Measurements from ENCODE around the gene KCNQ5. TPM values are rescaled to one million over a fixed set of nuclear protein-coding genes. Genes with fewer than 3 reads are reported as not detected.

Gene KCNQ5
- total RNA-seq, 1 experiment from 2014 or later, result not detected

DNA sequence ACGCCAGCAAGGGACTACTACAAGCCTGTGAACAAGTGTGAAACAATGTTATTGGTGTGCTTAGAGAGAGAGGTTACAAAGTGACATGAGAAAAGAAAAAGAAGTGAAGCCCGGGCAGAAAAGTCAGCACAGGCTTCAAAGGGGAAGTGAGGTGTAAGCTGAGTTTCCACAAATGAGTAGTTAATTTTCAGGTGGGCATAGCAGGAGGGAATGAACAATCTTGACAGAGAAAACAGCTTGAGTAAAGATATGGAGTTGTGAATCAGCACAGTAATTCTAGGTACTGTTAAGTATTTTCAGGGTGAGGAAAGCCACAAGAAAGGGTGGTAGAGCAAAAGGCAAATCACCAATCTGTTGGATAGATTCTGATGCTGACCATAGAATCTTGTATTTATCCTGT lies 4.3 kb downstream of the KCNQ5 start:
- no peaks in the 10 kb centered on the region for H3K9me3 ChIP-seq (ENCODE audit: control insufficient read depth in 1 of 2, insufficient read depth in 1 of 2, low read depth in 1 of 2, low read length in 2 of 2)
- H3K36me3 ChIP-seq (ENCODE audit: control insufficient read depth in 1 of 2, insufficient read depth in 2 of 2, low read length in 2 of 2), result no peaks in the 10 kb centered on the region
- H3K27me3 ChIP-seq (ENCODE audit: insufficient read depth, low read length), result peaks cover 14% of the 10 kb centered on the region; the same call in 1 of the 2 replicates
- no peak overlapping the region for H3K27ac ChIP-seq (ENCODE audit: low read depth, low read length)
- no peak overlapping the region for H3K4me3 ChIP-seq (replicated peaks in 1 of 2; ENCODE audit: low read depth in 1 of 2, low read length in 2 of 2)
- ATAC-seq (no peak), DNase-seq (ENCODE audit: low read depth, low spot score) (no peak)
- CTCF ChIA-PET, result no interaction called here
- intact Hi-C loops (cut with micrococcal nuclease), result no loop called here
- no peaks in the 10 kb centered on the region for H3K9me2 ChIP-seq (ENCODE audit: insufficient read depth)
- no peak overlapping the region for H3K4me2 ChIP-seq (ENCODE audit: low read length)
- no TSS peak for BruUV-seq (replicated peaks)
- TF ChIP-seq JUND (IDR thresholded peaks at IDR 0.05), result no peak
- H3K79me2 ChIP-seq (ENCODE audit: insufficient read depth, low read length), result no peaks in the 10 kb centered on the region
- H3K9ac ChIP-seq (ENCODE audit: low read length), result no peak overlapping the region
- no peak overlapping the region for H2AFZ ChIP-seq (ENCODE audit: low read depth, low read length, poor library complexity, severe bottlenecking)
- POLR2A ChIA-PET, result no interaction called here
- no peaks in the 10 kb centered on the region for H4K20me1 ChIP-seq (ENCODE audit: insufficient read depth)
- H3K4me1 ChIP-seq (ENCODE audit: control insufficient read depth in 1 of 2, insufficient read depth in 2 of 2, low read length in 2 of 2), result no peaks in the 10 kb centered on the region
- RAD21 ChIA-PET (ENCODE audit: low non-redundant PET in 1 of 2, low total read pairs in 2 of 2, uncharacterized antibody in 2 of 2, unreplicated experiment in 2 of 2), result no interaction called here

DNA sequence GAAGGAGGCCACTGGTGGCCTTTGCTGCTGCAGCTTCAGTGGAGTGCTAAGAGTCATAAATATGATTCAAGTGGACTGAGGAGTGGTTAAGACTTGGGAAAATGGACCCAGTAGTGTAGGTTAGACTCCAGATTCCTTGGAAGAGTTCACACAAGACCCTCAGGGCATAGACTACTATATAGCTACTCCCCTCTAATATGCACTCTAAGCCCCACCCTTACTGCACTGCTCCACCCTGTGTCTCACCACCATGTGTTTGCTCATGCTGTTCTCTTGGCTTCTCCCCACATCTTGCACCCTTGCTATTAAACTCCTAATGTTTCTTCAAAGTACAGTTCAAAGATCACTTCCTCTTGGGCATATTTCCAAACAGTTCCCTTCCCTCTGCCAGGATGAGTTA lies 5.7 kb downstream of the KCNQ5 start:
- Histone ChIP-seq H3K4me3 (replicated peaks in 1 of 2; ENCODE audit: low read depth in 1 of 2, low read length in 2 of 2) (no peak overlapping the region), H3K79me2 (ENCODE audit: insufficient read depth, low read length) (no peaks in the 10 kb centered on the region), H3K27me3 (ENCODE audit: insufficient read depth, low read length) (peaks cover 14% of the 10 kb centered on the region; the same call in 1 of the 2 replicates), H2AFZ (ENCODE audit: low read depth, low read length, poor library complexity, severe bottlenecking) (no peak overlapping the region), H3K4me1 (ENCODE audit: control insufficient read depth in 1 of 2, insufficient read depth in 2 of 2, low read length in 2 of 2) (no peaks in the 10 kb centered on the region), H3K4me2 (ENCODE audit: low read length) (no peak overlapping the region), H3K27ac (ENCODE audit: low read depth, low read length) (no peak overlapping the region), H3K9ac (ENCODE audit: low read length) (no peak overlapping the region), H3K9me3 (ENCODE audit: control insufficient read depth in 1 of 2, insufficient read depth in 1 of 2, low read depth in 1 of 2, low read length in 2 of 2) (no peaks in the 10 kb centered on the region), H4K20me1 (ENCODE audit: insufficient read depth) (no peaks in the 10 kb centered on the region), H3K36me3 (ENCODE audit: control insufficient read depth in 1 of 2, insufficient read depth in 2 of 2, low read length in 2 of 2) (no peaks in the 10 kb centered on the region), H3K9me2 (ENCODE audit: insufficient read depth) (no peaks in the 10 kb centered on the region)
- ChIA-PET POLR2A (no interaction called here), CTCF (no interaction called here), RAD21 (ENCODE audit: low non-redundant PET in 1 of 2, low total read pairs in 2 of 2, uncharacterized antibody in 2 of 2, unreplicated experiment in 2 of 2) (no interaction called here)
- BruUV-seq (replicated peaks), result no TSS peak
- no peak for ATAC-seq
- no peak for DNase-seq (ENCODE audit: low read depth, low spot score)
- intact Hi-C loops (cut with micrococcal nuclease), result no loop called here
- TF ChIP-seq CEBPB (IDR thresholded peaks at IDR 0.05; ENCODE audit: low read depth) (no peak), ELF1 (IDR thresholded peaks at IDR 0.05; ENCODE audit: borderline replicate concordance, low read depth) (no peak), RAD21 (IDR thresholded peaks at IDR 0.05; ENCODE audit: low read depth) (no peak), SIN3A (IDR thresholded peaks at IDR 0.05; ENCODE audit: low read depth) (no peak), POLR2AphosphoS5 (IDR thresholded peaks at IDR 0.05; ENCODE audit: low read depth, low read length) (no peak), CBX3 (IDR thresholded peaks at IDR 0.05; ENCODE audit: low read depth) (no peak)

All from HCT116 (cell line).